Adrenal gland (tissue), 5 donors: ENCODE data around the gene CNOT6L.

Source experiments
- CTCF ChIP-seq, 6 experiments: fragments of 450-650 bp in 4 of 6; fragments of 200-600 bp in 2 of 6; sonication (generic) in 1 of 6; IDR thresholded peaks; 1 replicate in 5 of 6; 2 replicates in 1 of 6; pipeline versions ENCODE4 v1.5.1 to v1.8.0; 2016 to 2021; ENCODE audit warnings: antibody characterized with exemption in 6 of 6, mild to moderate bottlenecking in 2 of 6, moderate library complexity in 1 of 6
- POLR2A ChIP-seq, 2 donors: fragments of 450-650 bp; IDR thresholded peaks; one replicate each; pipeline ENCODE4 v1.6.1; 2017; ENCODE audit warnings: antibody characterized with exemption in 2 of 2, mild to moderate bottlenecking in 2 of 2, moderate library complexity in 1 of 2
- donor health status: DM: no; HTN: no; CAD: no.

DNA sequence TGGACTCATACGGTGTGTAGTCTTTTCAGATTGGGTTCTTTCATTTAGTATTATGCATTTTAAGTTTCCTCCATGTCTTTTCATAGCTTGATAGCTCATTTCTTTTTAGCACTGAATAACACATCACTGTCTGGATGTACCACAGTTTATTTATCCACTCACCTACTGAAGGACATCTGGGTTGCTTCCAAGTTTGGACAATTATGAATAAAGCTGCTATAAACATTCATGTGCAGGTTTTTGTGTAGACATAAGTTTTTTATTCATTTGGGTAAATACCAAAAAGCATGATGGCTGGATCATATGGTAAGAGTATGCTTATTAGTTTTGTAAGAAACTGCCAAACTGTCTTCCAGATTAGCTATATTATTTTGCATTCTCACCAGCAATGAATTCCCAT, 29.0 kb downstream of the CNOT6L start:
- no peak for TF ChIP-seq POLR2A (IDR thresholded peaks at IDR 0.05)
- TF ChIP-seq CTCF (IDR thresholded peaks at IDR 0.05): no peak
